Mesenchymal stem cell (in vitro differentiated cells and primary cell): ENCODE measurements around the gene MAP7D2.

Experiments used
- DNase-seq: peaks from one replicate; pipeline ENCODE4 v3.0.0-alpha.2; 2013
- H2AFZ ChIP-seq: one replicate; pipeline ENCODE4 v1.6.1; 2013; ENCODE audit warnings: low read depth, mild to moderate bottlenecking, control low read depth, inconsistent platforms, low read length, moderate library complexity
- H2AK5ac ChIP-seq: 2 replicates; pipeline ENCODE4 v1.6.1; 2013; ENCODE audit warnings: low read length, moderate library complexity, mild to moderate bottlenecking, inconsistent platforms; ENCODE audit not compliant: severe bottlenecking
- H2BK120ac ChIP-seq: one replicate; pipeline ENCODE4 v1.6.1; 2013; ENCODE audit warnings: low read depth, mild to moderate bottlenecking, inconsistent platforms, low read length, moderate library complexity
- H2BK12ac ChIP-seq, 2 experiments: one replicate each; pipeline ENCODE4 v1.6.1; 2013; ENCODE audit warnings: inconsistent platforms in 2 of 2, low read length in 2 of 2, mild to moderate bottlenecking in 2 of 2, moderate library complexity in 2 of 2, control low read depth in 1 of 2
- H2BK15ac ChIP-seq: one replicate; pipeline ENCODE4 v1.6.1; 2013; ENCODE audit warnings: mild to moderate bottlenecking, low read depth, inconsistent platforms; ENCODE audit not compliant: poor library complexity, severe bottlenecking
- H2BK5ac ChIP-seq: 2 replicates; pipeline ENCODE4 v1.6.1; 2013; ENCODE audit warnings: low read depth, mild to moderate bottlenecking, low read length, control low read depth, inconsistent platforms; ENCODE audit not compliant: poor library complexity, severe bottlenecking
- H3K14ac ChIP-seq, 2 experiments: one replicate each; pipeline ENCODE4 v1.6.1; 2013; ENCODE audit warnings: inconsistent platforms in 2 of 2, low read length in 2 of 2, control low read depth in 1 of 2, mild to moderate bottlenecking in 1 of 2, moderate library complexity in 1 of 2
- H3K18ac ChIP-seq, 2 experiments: one replicate each; pipeline ENCODE4 v1.6.1; 2013; ENCODE audit warnings: inconsistent platforms in 2 of 2, low read length in 2 of 2, control low read depth in 1 of 2, low read depth in 1 of 2, mild to moderate bottlenecking in 1 of 2
- H3K23ac ChIP-seq, 2 experiments: one replicate each; pipeline ENCODE4 v1.6.1; 2013; ENCODE audit warnings: inconsistent platforms in 2 of 2, low read length in 2 of 2, mild to moderate bottlenecking in 2 of 2, moderate library complexity in 2 of 2, control low read depth in 1 of 2
- H3K27ac ChIP-seq: 2 replicates; pipeline ENCODE4 v1.5.1; 2013; ENCODE audit warnings: mild to moderate bottlenecking, moderate library complexity, low read length, control low read depth, inconsistent platforms; ENCODE audit not compliant: poor library complexity, severe bottlenecking
- H3K27me3 ChIP-seq, 2 experiments: 2 replicates each; pipeline versions ENCODE4 v1.6.1 to v1.7.0; 2013; ENCODE audit warnings: low read length in 2 of 2, mild to moderate bottlenecking in 2 of 2, moderate library complexity in 2 of 2, control low read depth in 1 of 2, inconsistent platforms in 1 of 2; ENCODE audit not compliant: control insufficient read depth in 1 of 2, insufficient read depth in 1 of 2
- H3K36me3 ChIP-seq, 2 experiments: 2 replicates each; pipeline versions ENCODE4 v1.6.1 to v1.7.0; 2013; ENCODE audit warnings: low read length in 2 of 2, control low read depth in 1 of 2, inconsistent platforms in 1 of 2, low read depth in 1 of 2, mild to moderate bottlenecking in 1 of 2; ENCODE audit not compliant: insufficient read depth in 2 of 2, control insufficient read depth in 1 of 2
- H3K4ac ChIP-seq, 2 experiments: one replicate each; pipeline ENCODE4 v1.6.1; 2013; ENCODE audit warnings: inconsistent platforms in 2 of 2, low read length in 2 of 2, mild to moderate bottlenecking in 2 of 2, moderate library complexity in 2 of 2, control low read depth in 1 of 2, low read depth in 1 of 2
- H3K4me1 ChIP-seq: 2 replicates; pipeline ENCODE4 v1.6.1; 2013; ENCODE audit warnings: low read depth, low read length, control low read depth; ENCODE audit not compliant: control insufficient read depth, insufficient read depth
- H3K4me2 ChIP-seq: 2 replicates; pipeline ENCODE4 v1.6.1; 2013; ENCODE audit warnings: low read length, mild to moderate bottlenecking, inconsistent platforms; ENCODE audit not compliant: poor library complexity, severe bottlenecking
- H3K4me3 ChIP-seq, 2 experiments: 2 replicates each; pipeline versions ENCODE4 v1.5.1 to v1.7.0; 2013; ENCODE audit warnings: low read length in 2 of 2, mild to moderate bottlenecking in 2 of 2, control low read depth in 1 of 2, low read depth in 1 of 2; ENCODE audit not compliant: insufficient read depth in 1 of 2
- H3K79me1 ChIP-seq: replicated peaks from 2 replicates; pipeline ENCODE4 v1.6.1; 2013; ENCODE audit warnings: mild to moderate bottlenecking, control low read depth, low read length, inconsistent platforms; ENCODE audit not compliant: poor library complexity, severe bottlenecking
- H3K9ac ChIP-seq: 2 replicates; pipeline ENCODE4 v1.7.0; 2013; ENCODE audit warnings: mild to moderate bottlenecking, low read length, moderate library complexity
- H3K9me3 ChIP-seq: 2 replicates; pipeline ENCODE4 v1.7.0; 2013; ENCODE audit warnings: mild to moderate bottlenecking, low read length; ENCODE audit not compliant: control insufficient read depth
- H4K8ac ChIP-seq: one replicate; pipeline ENCODE4 v1.6.1; 2013; ENCODE audit warnings: inconsistent platforms, mild to moderate bottlenecking, low read length, moderate library complexity
- H4K91ac ChIP-seq: one replicate; pipeline ENCODE4 v1.6.1; 2013; ENCODE audit warnings: mild to moderate bottlenecking, low read length, inconsistent platforms
- WGBS: methylation state at CpG from one replicate; pipeline ENCODE4 v1.1.7; 2013; ENCODE audit warnings: mixed read lengths; 5-methylcytosine and 5-hydroxymethylcytosine counted together

Gene MAP7D2

DNA sequence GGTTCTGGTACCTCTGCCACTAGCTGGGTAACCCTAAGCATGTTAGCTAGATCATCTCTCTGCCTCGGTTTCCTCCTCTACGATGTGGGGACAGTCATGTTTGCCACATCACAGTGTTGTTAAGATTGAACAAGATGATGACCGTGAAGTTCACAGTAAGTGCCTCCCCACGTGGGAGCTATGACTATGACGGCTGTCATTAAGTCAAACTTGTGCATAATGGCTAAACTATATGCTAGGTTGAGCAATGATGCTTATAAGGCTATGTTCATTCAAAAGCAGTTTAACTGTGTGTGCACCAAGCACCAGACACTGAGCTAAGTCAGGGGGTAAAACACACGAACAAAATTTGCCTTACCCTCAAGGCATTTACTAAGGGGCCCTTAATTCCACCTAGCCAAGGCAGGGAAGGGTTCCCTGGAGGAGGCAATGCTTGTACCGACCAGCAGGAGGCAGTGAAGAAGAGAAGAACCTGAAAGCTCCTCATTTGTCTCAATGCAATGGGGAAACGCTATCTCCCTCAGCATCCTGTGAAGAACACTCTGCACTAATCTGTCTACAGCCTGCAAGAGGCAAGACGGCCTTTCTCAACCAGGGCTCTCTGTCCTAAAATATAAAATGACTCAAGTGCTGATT lies 52.9 kb downstream of the MAP7D2 start:
- no peak overlapping the region for H2AK5ac ChIP-seq
- H3K18ac ChIP-seq = no peak overlapping the region
- no peak overlapping the region for H2BK12ac ChIP-seq
- H3K27ac ChIP-seq = no peak overlapping the region
- no peaks in the 10 kb centered on the region for H3K9me3 ChIP-seq
- no peak overlapping the region for H3K9ac ChIP-seq
- peaks cover 13% of the 10 kb centered on the region for H3K4me1 ChIP-seq
- H3K79me1 ChIP-seq = no peaks in the 10 kb centered on the region
- H3K4me2 ChIP-seq = no peak overlapping the region
- H3K4me3 ChIP-seq = no peak overlapping the region
- no peak overlapping the region for H4K91ac ChIP-seq
- H3K4ac ChIP-seq = no peak overlapping the region
- no peak overlapping the region for H2BK5ac ChIP-seq
- H2BK120ac ChIP-seq = no peak overlapping the region
- H4K8ac ChIP-seq = no peak overlapping the region
- H3K14ac ChIP-seq = no peak overlapping the region
- 77% methylated on average over 8 of the region's 9 CpGs for WGBS
- no peak overlapping the region for H2BK15ac ChIP-seq
- H3K23ac ChIP-seq = no peak overlapping the region
- DNase-seq = no peak
- peaks cover 0 to 22% of the 10 kb centered on the region in 2 experiments for H3K27me3 ChIP-seq
- H3K36me3 ChIP-seq = no peaks in the 10 kb centered on the region
- no peak overlapping the region for H2AFZ ChIP-seq

GRCh38 chrX:20063153-20063552 lies 53.6 kb downstream of the MAP7D2 start:
- H3K4me3 ChIP-seq = no peak overlapping the region
- H3K36me3 ChIP-seq = no peaks in the 10 kb centered on the region
- H3K27ac ChIP-seq = no peak overlapping the region
- no peak for DNase-seq
- H3K4ac ChIP-seq = no peak overlapping the region
- peak overlapping the region; percentile 73 for H2AK5ac ChIP-seq
- no peak overlapping the region for H2BK15ac ChIP-seq
- 98% methylated on average over 10 of the region's 10 CpGs for WGBS
- H4K8ac ChIP-seq = no peak overlapping the region
- H3K4me2 ChIP-seq = no peak overlapping the region
- H3K9ac ChIP-seq = no peak overlapping the region
- no peak overlapping the region for H3K14ac ChIP-seq
- H4K91ac ChIP-seq = no peak overlapping the region
- H3K4me1 ChIP-seq = peaks cover 13% of the 10 kb centered on the region
- no peaks in the 10 kb centered on the region for H3K79me1 ChIP-seq
- no peak overlapping the region for H3K18ac ChIP-seq
- no peak overlapping the region for H2AFZ ChIP-seq
- peaks cover 0 to 28% of the 10 kb centered on the region in 2 experiments for H3K27me3 ChIP-seq
- H2BK5ac ChIP-seq = no peak overlapping the region
- H3K9me3 ChIP-seq = no peaks in the 10 kb centered on the region
- no peak overlapping the region for H2BK12ac ChIP-seq
- no peak overlapping the region for H2BK120ac ChIP-seq
- no peak overlapping the region for H3K23ac ChIP-seq

DNA sequence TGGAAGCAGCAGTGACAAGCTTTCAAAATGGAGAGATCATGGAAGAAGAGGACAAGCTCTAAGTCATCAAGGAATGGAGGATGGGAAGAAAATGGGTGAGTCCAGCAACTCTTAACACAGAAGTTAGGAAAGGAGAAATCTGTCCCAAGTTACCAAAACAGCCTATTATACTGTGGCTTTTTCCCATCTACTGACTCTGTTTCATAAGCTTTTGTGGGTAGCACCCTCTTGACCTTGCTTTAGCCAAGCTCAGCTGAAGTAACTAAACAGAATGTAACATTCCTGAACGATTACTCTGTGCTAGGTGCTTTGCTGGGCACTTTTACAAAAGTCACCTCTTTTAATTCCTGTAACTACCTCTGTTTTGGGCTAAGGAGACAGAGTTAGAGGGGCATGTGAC lies 54.9 kb downstream of the MAP7D2 start:
- Histone ChIP-seq H2BK15ac (no peak overlapping the region), H3K14ac (no peak overlapping the region), H2AK5ac (no peak overlapping the region), H3K4me2 (no peak overlapping the region), H3K27ac (peak overlapping the region; percentile 65), H2AFZ (no peak overlapping the region), H2BK5ac (peak overlapping the region; percentile 31), H3K23ac (no peak overlapping the region), H3K4ac (no peak overlapping the region), H3K18ac (no peak overlapping the region), H4K8ac (no peak overlapping the region), H3K27me3 (peaks cover 0 to 40% of the 10 kb centered on the region in 2 experiments), H2BK12ac (no peak overlapping the region), H3K4me3 (no peak overlapping the region), H3K36me3 (no peaks in the 10 kb centered on the region), H3K79me1 (no peaks in the 10 kb centered on the region), H3K4me1 (peaks cover 15% of the 10 kb centered on the region), H4K91ac (no peak overlapping the region), H3K9ac (no peak overlapping the region), H3K9me3 (no peaks in the 10 kb centered on the region), H2BK120ac (no peak overlapping the region)
- no CpG with 5 or more reads among the region's 1 CpG for WGBS
- DNase-seq = peak; percentile 83

- H3K27me3 ChIP-seq = peaks cover 0 to 47% of the 10 kb centered on the region in 2 experiments
- no peak overlapping the region for H2AFZ ChIP-seq
- no peaks in the 10 kb centered on the region for H3K36me3 ChIP-seq
- no peak overlapping the region for H3K9ac ChIP-seq
- no peak for DNase-seq
- H3K4me2 ChIP-seq = no peak overlapping the region
- H4K91ac ChIP-seq = no peak overlapping the region
- H3K18ac ChIP-seq = peak overlapping the region in 1 of 2 experiments; percentile 21
- no peak overlapping the region for H4K8ac ChIP-seq
- H2AK5ac ChIP-seq = peak overlapping the region; percentile 56
- H3K27ac ChIP-seq = peak overlapping the region; percentile 46
- WGBS = 80% methylated on average over 1 of the region's 5 CpGs
- H2BK12ac ChIP-seq = no peak overlapping the region
- no peak overlapping the region for H3K4me3 ChIP-seq
- no peaks in the 10 kb centered on the region for H3K79me1 ChIP-seq
- no peak overlapping the region for H3K4ac ChIP-seq
- H3K23ac ChIP-seq = no peak overlapping the region
- no peak overlapping the region for H2BK120ac ChIP-seq
- H2BK5ac ChIP-seq = no peak overlapping the region
- H3K14ac ChIP-seq = no peak overlapping the region
- peaks cover 19% of the 10 kb centered on the region for H3K4me1 ChIP-seq
- no peak overlapping the region for H2BK15ac ChIP-seq
- H3K9me3 ChIP-seq = no peaks in the 10 kb centered on the region
Observed at GRCh38 chrX:20060961-20061748, 55.6 kb downstream of the MAP7D2 start.
